Left ventricle myocardium inferior (tissue), 1 donor: ENCODE data around the gene QSOX2. TPM values are rescaled to one million over a fixed set of nuclear protein-coding genes. Genes with fewer than 3 reads are reported as not detected.

Experiments used
- DNase-seq: peaks from one replicate; pipeline ENCODE4 v3.0.0-alpha.2; 2020
- H3K27ac ChIP-seq: fragments of 200-600 bp; replicated peaks from 2 replicates; pipeline ENCODE4 v1.8.0; 2021
- H3K27me3 ChIP-seq: fragments of 200-600 bp; 2 replicates; pipeline ENCODE4 v1.8.0; 2021; ENCODE audit warnings: low read depth
- H3K36me3 ChIP-seq: fragments of 200-600 bp; 2 replicates; pipeline ENCODE4 v1.8.0; 2021
- H3K4me1 ChIP-seq: fragments of 200-600 bp; 2 replicates; pipeline ENCODE4 v1.8.0; 2021
- H3K4me3 ChIP-seq: fragments of 200-600 bp; 2 replicates; pipeline ENCODE4 v1.8.0; 2021; ENCODE audit warnings: mild to moderate bottlenecking, moderate library complexity
- H3K9me3 ChIP-seq: fragments of 200-600 bp; replicated peaks from 2 replicates; pipeline ENCODE4 v1.8.0; 2021
- intact Hi-C: fragments of 100-400 bp; cut with micrococcal nuclease; formaldehyde crosslinking; loops from one replicate; pipeline ENCODE4 v1.11.0; 2022
- total RNA-seq: library from RNA; stranded (reverse); fragmentation: NEBNext Ultra II Directional; extraction: Animal tissue kit (Norgen Biotek cat#: 25700); gene quantifications from one replicate; pipeline ENCODE4 v1.2.1, GENCODE V29; 2021
- TF ChIP-seq, protein P1 (sequence below): fragments of 200-600 bp; IDR thresholded peaks from 2 replicates; pipeline ENCODE4 v1.8.0; 2021; ENCODE audit warnings: antibody characterized with exemption, mild to moderate bottlenecking, borderline replicate concordance
- donor health status: DM: no; HTN: yes; CAD: no; lungs with severe emphysema.

QSOX2 gene
- total RNA-seq, 1 donor from 2014 or later, result 8.0 TPM

DNA sequence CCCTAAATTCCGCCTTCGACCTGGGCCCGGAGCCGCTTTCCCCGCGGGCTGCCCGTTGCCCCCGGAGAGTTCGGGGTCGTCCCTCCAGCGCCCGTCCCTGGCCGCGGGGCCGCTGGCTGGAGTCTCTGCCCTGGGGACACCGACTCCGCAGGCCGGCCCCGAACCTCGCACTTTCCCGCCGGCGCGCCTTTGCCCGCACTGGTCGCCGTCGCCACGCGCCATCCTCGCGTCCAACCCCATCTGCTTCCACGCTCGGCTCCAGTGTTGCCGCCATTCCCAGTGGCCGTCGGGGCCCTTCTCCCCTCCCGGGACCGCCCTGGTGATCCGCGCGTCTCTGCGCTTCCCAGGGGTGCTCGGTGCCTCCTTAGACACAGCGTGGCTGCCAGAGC is 51.7 kb downstream of the QSOX2 start:
- DNase-seq, result no peak
- H3K4me3 ChIP-seq, result no peak overlapping the region
- H3K27me3 ChIP-seq, result peaks cover 100% of the 10 kb centered on the region
- no peaks in the 10 kb centered on the region for H3K9me3 ChIP-seq
- H3K36me3 ChIP-seq, result no peaks in the 10 kb centered on the region
- H3K27ac ChIP-seq, result no peak overlapping the region
- intact Hi-C loops, result no loop called here
- TF ChIP-seq, protein P1, sequence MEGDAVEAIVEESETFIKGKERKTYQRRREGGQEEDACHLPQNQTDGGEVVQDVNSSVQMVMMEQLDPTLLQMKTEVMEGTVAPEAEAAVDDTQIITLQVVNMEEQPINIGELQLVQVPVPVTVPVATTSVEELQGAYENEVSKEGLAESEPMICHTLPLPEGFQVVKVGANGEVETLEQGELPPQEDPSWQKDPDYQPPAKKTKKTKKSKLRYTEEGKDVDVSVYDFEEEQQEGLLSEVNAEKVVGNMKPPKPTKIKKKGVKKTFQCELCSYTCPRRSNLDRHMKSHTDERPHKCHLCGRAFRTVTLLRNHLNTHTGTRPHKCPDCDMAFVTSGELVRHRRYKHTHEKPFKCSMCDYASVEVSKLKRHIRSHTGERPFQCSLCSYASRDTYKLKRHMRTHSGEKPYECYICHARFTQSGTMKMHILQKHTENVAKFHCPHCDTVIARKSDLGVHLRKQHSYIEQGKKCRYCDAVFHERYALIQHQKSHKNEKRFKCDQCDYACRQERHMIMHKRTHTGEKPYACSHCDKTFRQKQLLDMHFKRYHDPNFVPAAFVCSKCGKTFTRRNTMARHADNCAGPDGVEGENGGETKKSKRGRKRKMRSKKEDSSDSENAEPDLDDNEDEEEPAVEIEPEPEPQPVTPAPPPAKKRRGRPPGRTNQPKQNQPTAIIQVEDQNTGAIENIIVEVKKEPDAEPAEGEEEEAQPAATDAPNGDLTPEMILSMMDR, result no peak
- H3K4me1 ChIP-seq, result peaks cover 19% of the 10 kb centered on the region

DNA sequence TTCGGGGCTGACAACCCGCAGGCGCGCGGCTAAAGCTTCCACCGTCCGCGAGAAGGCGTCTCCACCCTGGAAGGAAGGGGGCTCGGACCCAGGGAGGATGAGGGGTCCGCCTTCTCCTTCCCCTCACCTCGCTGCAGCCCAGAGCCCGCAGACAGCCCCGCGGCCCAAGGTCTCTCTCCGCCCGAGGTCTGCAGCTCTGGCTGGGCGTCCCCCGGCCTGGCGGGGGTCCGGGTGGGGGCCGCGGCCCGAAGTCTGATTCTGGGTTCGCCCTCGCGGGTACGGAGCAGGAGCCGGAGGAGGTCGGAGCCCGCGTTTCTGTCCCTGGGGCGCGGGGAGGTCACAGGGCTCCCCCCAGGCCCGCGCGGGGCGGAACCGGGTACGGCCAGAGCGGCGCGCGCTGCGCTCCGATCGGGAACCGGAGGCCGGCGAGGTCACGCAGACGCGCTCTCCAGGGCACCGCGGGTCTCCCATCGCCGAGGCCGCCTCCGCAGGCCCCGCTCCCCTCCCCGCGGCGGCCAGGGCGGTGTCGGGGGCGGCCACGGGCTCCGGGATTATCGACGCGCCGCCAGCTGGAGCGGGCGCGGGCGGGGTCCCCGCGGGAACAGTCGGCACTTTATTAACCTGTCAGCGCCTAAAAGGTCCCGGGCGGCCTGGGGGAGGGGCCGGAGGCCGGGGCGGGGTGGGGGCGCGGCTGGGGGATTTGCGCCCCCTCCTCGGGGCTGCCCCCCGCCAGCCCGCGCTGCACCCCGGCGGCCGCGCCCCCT is 52.3 kb downstream of the QSOX2 start:
- H3K4me3 ChIP-seq, result no peak overlapping the region
- intact Hi-C loops, result no loop called here
- DNase-seq, result no peak
- no peaks in the 10 kb centered on the region for H3K36me3 ChIP-seq
- H3K4me1 ChIP-seq, result peaks cover 14% of the 10 kb centered on the region
- peaks cover 100% of the 10 kb centered on the region for H3K27me3 ChIP-seq
- H3K27ac ChIP-seq, result no peak overlapping the region
- H3K9me3 ChIP-seq, result no peaks in the 10 kb centered on the region
- TF ChIP-seq, protein P1, result no peak

DNA sequence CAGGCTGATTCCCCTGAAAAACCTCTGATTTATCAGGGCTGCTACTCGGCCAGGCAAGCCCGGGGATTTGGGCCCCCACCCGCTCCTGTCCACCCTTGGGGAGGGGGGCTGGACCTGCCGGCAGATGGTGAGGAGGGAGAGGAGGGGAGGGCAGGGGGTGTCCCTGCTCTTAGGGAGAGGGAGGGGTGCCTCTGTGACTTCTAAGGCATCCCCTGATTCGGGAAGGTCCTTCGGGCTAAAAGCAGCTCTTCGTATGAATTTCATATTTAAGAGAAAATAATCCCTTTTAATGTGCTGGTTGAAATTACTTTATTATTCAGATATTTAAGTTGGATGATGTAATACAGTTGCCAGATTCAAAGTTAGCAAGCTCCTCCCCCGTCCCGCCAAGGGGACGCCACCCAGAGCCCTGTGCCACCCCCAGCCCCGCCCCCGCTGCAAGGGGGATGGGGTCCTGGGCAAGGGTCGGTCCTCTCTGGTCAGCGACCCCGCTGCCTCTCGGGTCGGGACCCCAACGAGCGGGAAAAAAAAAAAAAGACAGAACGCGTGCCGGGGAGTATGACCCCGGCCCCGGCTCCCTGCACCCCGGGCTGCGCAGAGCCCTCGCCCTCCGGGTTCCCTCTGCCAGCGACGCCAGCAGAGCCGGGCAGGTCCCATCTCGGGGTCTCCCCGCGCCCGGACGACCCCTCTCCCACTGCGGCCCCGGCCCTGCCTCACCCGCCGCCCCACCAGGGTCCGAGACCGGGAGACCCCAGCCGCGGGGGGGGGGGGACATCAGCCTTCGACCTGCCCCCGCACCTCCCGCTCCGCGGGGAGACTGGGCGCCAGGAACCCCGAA is 53.1 kb downstream of the QSOX2 start:
- H3K27me3 ChIP-seq, result peaks cover 100% of the 10 kb centered on the region
- DNase-seq, result no peak
- H3K4me3 ChIP-seq, result no peak overlapping the region
- H3K4me1 ChIP-seq, result peaks cover 10% of the 10 kb centered on the region
- intact Hi-C loops, result no loop called here
- TF ChIP-seq, protein P1, result no peak
- H3K27ac ChIP-seq, result no peak overlapping the region
- H3K9me3 ChIP-seq, result no peaks in the 10 kb centered on the region
- H3K36me3 ChIP-seq, result no peaks in the 10 kb centered on the region

DNA sequence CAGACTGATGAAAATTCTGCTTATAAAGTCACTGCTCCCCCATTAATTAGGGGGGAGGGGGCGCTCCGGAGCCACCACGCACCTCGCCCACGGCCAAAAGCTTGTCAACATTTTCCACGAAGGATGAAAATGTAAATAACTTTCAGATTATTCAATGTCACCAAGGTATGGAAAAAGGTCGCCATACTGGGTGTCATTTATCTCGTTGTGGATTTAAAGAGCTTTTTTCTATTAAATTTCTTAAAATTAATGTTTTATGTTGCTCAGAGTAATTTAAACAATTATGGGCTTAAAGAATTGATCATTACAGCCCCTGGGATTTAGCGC is 53.7 kb downstream of the QSOX2 start:
- Histone ChIP-seq H3K27me3 (peaks cover 100% of the 10 kb centered on the region), H3K4me1 (peaks cover 10% of the 10 kb centered on the region), H3K4me3 (no peak overlapping the region), H3K9me3 (no peaks in the 10 kb centered on the region), H3K36me3 (no peaks in the 10 kb centered on the region), H3K27ac (no peak overlapping the region)
- intact Hi-C loops, result no loop called here
- TF ChIP-seq, protein P1, result no peak
- no peak for DNase-seq

DNA sequence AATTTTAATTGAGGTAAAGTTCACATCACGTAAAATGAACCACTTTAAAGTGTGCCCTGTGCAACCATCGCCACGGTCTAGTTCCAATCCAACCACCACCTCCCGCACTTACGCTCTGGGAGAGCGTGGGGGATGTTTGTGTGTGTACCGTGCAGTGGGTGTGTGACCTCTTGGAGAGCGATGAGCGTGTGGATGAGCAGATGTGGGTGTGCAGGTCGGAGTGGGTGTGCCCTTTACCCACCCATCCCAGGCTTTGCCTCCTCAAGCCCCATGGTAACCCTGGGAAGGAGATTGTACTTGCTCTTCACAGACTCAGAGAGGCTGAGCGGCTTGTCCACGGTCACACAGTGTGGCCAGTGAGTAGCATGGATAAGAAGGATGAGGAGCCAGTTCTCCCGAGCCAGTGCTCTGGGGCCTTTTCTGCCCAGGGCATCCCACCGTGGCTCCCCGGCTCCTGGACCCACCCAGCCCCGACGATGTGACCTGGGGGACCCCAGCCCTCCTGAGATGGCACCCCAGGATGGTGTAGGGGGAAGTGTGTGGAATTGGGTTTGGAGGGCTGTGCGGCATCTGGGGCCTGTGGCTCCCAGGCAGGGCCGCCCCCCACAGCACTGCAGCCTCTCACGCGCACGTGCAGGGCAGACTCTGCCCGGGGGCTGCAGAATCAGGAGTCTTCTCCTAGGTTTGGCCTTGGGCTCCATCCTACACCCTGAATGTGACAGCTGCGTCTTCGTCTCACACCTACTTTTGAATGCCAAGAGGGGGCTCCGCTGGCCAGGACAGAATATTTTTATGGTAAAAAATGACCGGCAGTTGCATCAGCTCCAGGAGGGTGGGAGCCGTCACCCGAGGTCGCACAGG is 54.3 kb downstream of the QSOX2 start:
- intact Hi-C loops, result no loop called here
- no peaks in the 10 kb centered on the region for H3K36me3 ChIP-seq
- peaks cover 10% of the 10 kb centered on the region for H3K4me1 ChIP-seq
- no peak for DNase-seq
- TF ChIP-seq, protein P1, result no peak
- H3K27me3 ChIP-seq, result peaks cover 100% of the 10 kb centered on the region
- no peak overlapping the region for H3K27ac ChIP-seq
- no peak overlapping the region for H3K4me3 ChIP-seq
- H3K9me3 ChIP-seq, result no peaks in the 10 kb centered on the region
